VCaP (cell line): ENCODE data around the gene TMEM50A.
A peak's percentile ranks its signal among the peaks of the same experiment; 100 is the strongest.
"Not testable (repeated sequence)": the region's sequence is repeated elsewhere in the genome, so short reads cannot be mapped to it uniquely, and the experiment has no call there.

ENCODE experiments used
- H3K27ac ChIP-seq: fragments of 450-650 bp; 2 replicates; pipeline ENCODE4 v1.5.1; 2017
- TF ChIP-seq, protein P1 (sequence below): fragments of 450-650 bp; conservative IDR thresholded peaks from 2 replicates; pipeline ENCODE4 v1.5.1; 2017; ENCODE audit warnings: mild to moderate bottlenecking, moderate library complexity

The TMEM50A gene

DNA sequence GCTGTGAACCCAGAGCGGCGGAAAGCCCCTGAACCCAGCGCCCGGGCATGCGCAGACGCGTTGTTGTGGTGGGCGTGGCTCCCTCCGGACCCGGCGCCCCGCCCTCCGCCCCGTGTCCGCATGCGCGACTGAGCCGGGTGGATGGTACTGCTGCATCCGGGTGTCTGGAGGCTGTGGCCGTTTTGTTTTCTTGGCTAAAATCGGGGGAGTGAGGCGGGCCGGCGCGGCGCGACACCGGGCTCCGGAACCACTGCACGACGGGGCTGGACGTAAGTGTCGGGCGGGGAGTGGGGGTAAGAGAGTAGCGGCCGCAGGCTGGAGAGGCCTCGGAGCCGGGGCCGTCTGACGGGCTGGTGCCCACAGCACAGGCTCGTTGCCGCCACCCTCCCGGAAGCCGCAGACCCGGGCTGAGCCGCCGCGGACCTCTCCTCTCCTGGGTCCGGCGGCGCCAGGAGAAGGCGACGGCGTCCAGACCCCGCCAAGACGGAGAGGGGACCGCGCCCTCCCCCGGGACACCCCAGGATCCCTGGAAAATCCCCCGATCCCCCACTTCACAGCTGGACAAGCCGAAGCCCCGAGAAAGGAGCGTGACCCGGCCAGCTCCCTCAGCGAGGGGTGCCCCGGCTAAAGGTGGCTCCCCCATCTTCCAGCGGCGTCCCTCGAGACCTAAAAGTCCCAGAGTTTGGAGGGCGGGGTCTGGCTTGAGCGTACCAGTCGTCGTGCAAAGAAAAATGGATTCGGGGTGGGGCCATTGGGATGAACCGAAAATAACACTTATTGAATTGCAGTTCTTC lies at the start of gene TMEM50A:
TSS of gene TMEM50A (plus strand) at position 147 of the 794 bp plus-strand sequence. CDS start 2,153 bp downstream, outside the sequence.
- TF ChIP-seq, protein P1, sequence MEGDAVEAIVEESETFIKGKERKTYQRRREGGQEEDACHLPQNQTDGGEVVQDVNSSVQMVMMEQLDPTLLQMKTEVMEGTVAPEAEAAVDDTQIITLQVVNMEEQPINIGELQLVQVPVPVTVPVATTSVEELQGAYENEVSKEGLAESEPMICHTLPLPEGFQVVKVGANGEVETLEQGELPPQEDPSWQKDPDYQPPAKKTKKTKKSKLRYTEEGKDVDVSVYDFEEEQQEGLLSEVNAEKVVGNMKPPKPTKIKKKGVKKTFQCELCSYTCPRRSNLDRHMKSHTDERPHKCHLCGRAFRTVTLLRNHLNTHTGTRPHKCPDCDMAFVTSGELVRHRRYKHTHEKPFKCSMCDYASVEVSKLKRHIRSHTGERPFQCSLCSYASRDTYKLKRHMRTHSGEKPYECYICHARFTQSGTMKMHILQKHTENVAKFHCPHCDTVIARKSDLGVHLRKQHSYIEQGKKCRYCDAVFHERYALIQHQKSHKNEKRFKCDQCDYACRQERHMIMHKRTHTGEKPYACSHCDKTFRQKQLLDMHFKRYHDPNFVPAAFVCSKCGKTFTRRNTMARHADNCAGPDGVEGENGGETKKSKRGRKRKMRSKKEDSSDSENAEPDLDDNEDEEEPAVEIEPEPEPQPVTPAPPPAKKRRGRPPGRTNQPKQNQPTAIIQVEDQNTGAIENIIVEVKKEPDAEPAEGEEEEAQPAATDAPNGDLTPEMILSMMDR, result no peak

DNA sequence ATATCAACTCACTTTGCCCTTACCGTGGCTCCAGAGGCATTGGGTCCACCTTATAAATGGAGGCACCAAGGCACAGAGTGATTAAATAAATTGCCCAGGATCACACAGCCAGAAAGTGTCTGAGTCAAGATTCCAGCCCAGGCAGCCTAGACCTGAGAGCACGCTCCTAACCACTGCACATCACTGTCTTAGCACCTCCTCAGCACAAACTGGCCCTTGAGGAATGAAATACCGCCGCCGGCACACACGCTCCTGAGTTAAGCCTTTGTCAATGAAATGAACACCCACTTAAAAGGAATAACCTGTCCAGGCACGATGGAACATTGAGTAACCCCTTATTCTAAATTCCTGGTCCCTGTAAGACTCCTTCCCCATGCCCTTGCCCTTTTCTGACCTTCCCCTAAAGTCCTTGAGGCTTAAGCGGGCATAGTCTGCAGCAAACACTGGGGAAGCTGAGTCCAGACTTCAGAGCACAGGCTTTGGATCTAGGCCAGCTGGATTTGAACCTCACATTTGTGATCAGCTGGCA lies 49.5 kb upstream of the TMEM50A start:
- H3K27ac ChIP-seq, result not testable (repeated sequence)

More for the DNA sequence above, at the start of gene TMEM50A:
- H3K27ac ChIP-seq, result peak within 1 kb of the TSS; percentile 93

DNA sequence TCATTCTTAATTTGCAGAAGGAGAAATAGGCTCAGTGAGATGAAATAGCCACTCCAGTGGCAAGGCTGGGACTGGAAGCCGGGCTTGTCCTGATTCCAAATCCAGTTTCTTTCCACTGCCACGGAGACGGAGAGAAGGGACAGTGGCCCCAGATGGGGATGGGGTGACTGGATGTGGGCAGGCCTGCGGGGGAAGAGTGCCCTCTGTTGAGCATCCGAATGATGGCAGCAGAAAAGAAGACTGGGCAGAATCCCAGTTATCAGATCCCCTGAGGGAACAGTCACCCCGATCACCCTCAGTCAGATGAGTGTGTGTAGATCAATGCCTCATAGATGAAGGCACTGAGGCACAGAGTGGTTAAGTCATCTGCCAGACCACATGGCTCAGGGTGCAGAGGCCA lies 48.1 kb upstream of the TMEM50A start:
- not testable (repeated sequence) for H3K27ac ChIP-seq
- TF ChIP-seq, protein P1, result peak; percentile 33

DNA sequence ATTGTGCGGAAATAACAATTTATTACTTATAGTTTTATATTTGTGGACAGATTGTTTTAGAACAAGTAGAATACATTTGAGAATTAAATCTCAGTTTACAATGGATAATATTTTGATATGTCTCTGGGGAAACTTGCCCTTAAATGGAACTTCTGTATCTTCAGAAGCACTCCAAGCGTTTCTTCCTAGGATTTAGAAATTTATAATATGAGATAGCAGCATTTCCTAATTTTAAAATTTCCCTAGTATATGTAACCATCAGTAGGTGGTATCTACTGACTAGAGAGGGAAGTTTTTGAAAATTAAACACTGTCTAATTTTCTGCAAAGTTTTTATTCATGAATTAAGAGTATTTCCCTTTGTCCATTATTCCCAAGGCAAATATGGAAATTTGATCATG lies 44.7 kb upstream of the TMEM50A start:
- H3K27ac ChIP-seq, result not testable (repeated sequence)

DNA sequence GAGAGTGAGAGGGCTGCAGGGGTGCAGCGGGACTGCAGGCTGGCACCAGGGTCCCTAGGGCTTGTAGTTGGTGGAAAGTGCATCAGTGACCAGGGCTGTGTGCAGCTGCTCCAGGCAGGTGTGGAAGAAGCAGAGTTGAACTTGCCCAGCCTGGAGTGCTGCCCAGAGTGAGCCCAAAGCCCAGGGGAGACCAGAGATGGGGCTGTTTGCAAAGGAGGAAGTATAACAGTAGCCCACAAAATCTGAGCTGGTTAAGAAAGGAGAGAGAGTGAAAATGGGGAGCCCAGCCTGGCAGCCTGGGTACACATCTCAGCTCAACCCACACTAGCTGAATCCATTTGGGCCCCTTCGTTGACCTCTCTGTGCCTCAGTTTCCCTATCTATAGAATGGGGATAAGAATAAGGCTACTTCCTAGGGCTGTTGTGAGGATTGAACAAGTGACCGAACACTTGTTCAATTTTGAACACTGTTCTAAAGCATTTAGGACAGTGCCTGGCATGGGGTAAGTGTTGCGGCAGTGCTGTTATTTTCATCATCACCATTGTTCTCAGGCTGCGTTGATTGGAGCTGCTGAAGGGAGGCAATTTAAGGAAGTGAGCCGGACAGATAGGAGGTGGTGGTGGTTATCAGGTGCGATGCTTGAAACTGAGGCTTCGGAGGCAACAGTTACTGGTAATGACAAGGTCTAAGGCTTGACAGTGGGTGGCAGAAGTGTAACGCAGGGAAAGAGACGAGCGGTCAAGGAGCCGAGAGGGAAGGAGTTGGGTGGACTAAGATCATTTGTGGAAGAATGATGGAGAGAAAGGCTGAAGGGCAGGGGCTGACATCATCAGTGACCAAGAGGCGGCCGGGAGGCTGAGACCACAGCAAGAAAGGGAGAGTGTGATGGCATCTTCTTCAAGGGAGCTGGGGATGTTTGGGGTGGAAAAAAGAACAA lies 43.0 kb upstream of the TMEM50A start:
- not testable (repeated sequence) for H3K27ac ChIP-seq

DNA sequence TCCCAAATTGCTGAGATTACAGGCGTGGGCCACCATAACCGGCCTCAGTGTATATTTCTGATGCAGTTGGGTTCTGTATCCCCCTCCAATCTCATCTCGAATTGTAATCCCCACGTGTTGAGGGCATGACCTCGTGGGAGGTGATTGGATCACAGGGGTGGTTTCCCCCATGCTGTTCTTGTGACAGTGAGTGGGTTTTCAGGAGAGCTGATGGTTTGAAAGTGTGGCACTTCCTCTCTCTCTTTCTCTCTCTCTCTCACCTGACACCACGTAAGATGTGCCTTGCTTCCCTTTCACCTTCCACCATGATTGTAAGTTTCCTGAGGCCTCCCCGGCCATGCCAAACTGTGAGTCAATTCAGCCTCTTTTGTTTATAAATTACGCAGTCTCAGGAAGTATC lies 41.6 kb upstream of the TMEM50A start:
- H3K27ac ChIP-seq, result not testable (repeated sequence)

DNA sequence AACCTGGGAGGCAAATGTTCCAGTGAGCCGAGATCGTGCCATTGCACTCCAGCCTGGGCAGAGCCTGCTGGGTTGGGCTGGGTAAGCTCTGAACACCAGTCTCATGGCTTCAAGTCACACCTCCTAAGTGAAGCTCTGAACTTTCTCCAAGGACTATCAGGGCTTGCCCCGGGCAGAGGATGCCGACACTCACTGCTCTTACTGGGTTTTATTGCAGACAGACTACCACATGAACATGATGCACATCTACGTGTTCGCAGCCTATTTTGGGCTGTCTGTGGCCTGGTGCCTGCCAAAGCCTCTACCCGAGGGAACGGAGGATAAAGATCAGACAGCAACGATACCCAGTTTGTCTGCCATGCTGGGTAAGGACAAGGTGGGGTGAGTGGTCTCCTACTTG lies 37.4 kb upstream of the TMEM50A start:
- not testable (repeated sequence) for H3K27ac ChIP-seq

DNA sequence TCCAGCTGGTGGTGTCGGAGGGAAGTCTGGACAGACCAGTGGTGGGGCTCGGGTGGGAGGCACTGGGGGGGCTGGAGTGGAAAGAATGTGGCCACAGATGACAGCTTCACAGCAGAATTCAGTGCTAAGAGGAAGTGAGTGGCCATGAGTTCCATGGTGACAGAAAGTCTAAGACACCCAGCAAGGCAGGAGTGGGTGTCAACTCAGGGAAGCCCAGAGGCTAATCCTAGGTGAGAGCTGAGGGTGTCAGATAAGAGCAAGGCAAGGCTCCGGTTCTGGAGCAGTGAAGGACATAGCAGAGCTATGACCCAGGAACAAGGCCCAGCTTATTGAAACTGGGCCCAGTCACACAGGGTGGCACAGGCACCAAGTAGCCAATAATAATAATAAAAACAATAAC lies 35.8 kb upstream of the TMEM50A start:
- H3K27ac ChIP-seq, result not testable (repeated sequence)

DNA sequence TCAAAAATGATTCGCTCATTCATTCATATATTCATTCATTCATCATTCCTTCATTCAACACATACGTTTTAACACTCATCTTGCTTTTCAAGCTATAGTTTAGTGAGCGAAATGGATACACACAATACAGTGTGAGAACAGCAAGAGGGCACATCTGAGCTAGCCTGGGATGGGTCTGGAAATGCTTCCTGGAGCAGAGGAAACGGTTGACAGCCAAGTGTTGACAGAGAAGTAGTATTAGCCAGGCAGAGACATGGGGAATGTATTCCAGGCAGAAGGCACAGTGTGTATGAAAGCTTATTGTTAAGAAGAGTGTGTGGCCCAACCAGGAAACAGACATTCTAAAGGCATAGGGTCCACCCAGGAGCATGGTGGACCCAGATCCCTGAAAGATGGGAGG lies 33.2 kb upstream of the TMEM50A start:
- H3K27ac ChIP-seq, result not testable (repeated sequence)

DNA sequence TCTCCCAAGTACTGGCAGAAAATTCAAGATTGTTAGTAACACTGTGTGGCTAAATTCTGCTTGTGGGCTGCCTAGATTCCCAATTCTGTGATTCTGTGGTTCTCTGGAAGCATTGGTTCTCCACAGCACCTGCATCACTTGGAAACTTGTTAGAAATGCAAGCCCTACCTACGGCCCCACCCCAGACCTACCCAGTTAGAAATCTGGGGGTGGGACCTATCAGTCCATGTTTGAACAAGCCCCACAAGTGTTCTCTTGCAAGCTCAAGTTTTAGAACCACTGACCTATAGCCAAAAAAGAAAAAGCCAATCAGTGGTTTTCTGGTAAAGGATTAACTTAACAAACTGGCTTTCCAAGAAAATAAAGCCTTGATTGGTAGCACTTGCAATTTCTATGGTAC lies 30.0 kb upstream of the TMEM50A start:
- H3K27ac ChIP-seq, result not testable (repeated sequence)

DNA sequence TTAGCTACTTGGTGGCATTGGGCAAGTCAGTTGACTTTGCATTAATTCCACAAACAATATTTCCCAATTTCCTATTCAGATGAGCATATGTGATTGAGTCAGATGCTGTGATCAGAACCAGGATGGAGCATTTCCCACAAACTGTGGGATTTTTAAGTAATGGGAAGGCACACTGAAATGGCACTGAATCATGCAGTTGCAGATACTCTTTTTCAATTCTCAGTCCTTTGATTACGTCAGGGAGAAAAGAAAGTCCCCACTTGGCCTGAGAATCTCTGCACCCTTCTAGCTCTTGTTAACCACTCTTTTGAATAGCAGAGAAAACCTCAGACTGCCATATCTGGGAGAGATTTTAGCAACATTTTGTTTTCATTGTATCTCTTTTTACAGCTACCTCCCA lies 29.0 kb upstream of the TMEM50A start:
- H3K27ac ChIP-seq, result not testable (repeated sequence)

DNA sequence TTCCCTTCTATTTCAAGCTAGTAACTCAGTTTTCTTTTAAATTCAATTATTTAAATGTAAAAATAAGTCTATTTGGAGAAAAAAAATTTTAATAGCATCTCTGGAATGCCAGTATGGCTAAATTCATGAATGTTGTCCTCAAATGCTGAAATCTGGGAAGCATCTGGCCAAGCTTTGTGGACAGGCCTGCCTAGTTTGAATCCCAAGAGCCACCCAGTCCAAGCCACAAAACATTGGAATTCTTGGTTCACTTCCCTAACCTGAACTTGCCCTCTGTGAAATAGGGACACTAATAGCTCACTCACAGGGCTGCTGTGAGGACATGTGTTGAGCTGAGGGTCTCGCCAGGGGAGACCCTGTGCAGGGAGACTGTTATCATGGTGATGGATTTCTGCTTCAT lies 28.6 kb upstream of the TMEM50A start:
- H3K27ac ChIP-seq, result not testable (repeated sequence)

DNA sequence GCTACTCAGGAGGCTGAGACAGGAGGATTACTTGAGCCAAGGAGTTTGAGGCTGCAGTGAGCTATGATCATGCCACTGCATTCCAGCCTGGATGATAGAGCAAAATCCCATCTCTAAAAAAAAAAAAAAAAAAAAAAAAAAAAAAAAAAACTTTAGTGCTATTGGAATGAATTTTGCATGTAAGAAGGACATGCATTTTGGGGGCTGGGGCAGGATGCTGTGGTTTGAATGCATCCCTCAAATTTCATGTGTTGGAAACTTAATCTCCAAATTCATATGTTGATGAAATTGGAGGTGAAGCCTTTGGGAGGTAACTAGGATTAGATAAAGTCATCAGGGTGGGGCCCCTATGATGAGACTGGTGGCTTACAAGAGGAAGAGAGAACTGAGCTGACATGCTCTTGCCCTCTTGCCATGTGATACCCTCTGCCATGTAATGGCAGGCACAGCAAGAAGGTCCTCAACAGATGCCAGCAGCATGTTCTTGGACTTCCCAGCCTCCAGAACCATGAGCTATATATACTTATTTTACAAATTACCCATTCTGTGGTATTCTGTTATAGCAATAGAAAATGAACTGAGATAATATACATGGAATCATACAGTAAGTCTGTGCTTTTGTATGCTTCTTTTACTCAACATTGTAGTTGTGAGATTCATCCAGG lies 25.2 kb upstream of the TMEM50A start:
- H3K27ac ChIP-seq, result not testable (repeated sequence)

DNA sequence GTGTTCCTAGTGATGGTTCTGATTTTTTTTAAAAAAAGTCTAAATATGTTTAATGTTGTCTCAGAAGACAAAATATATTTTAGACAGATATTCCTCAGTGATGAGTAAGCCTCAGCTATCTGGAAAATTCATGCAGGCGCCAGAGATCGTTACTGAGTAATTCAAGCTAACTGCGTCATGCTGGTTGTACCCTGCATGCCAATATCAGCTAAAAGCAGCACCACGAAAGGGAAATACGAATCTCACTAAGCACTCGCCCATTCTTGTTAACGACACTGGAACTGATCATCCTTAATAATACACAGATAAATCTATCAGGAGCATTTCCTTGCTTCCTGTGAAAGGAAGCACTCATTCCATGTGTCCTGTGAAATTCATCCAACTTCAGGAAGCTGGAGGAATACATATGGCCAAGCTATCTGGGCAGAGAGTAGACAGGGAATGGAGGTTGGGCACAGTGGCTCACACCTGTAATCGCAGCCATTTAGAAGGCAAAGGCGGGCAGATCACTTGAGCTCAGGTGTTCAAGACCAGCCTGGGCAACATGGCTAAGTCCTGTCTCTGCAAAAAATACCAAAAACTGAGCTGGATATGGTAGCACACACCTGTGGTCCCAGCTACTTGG lies 17.7 kb upstream of the TMEM50A start:
- H3K27ac ChIP-seq, result not testable (repeated sequence)

DNA sequence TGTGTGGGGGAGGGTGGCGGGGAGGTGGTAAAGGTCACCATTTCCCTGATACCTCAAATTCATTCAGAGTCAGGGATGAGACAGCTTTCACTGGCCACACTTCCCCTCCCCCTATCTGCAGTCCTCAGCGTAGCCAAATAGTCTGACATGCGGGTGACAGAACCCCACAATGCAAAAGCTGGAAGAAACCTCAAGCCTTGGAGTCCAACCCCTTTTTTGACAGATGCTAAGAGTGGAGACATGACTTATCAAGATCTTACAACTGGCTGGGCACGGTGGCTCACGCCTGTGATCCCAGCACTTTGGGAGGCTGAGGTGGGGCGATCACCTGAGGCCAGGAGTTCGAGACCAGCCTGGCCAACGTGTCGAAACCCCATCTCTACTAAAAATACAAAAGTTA lies 16.0 kb upstream of the TMEM50A start:
- not testable (repeated sequence) for H3K27ac ChIP-seq

DNA sequence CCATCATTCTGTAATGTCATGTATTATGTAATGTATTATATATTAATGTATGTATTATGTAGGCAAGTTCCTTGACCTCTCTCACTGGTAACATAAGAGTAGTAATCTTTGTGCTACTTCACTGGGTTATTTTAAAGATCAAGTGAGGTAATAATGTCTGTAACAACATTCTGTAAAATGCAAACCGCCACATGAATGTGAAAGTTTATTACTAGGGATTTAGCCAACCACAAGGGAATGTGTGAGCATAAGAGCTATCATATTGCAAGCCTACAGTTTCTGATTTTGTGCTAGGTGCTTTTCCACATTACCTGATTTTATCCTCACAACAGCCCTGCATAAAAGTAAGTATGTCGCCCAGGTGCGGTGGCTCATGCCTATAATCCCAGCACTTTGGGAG lies 13.7 kb upstream of the TMEM50A start:
- H3K27ac ChIP-seq, result not testable (repeated sequence)

DNA sequence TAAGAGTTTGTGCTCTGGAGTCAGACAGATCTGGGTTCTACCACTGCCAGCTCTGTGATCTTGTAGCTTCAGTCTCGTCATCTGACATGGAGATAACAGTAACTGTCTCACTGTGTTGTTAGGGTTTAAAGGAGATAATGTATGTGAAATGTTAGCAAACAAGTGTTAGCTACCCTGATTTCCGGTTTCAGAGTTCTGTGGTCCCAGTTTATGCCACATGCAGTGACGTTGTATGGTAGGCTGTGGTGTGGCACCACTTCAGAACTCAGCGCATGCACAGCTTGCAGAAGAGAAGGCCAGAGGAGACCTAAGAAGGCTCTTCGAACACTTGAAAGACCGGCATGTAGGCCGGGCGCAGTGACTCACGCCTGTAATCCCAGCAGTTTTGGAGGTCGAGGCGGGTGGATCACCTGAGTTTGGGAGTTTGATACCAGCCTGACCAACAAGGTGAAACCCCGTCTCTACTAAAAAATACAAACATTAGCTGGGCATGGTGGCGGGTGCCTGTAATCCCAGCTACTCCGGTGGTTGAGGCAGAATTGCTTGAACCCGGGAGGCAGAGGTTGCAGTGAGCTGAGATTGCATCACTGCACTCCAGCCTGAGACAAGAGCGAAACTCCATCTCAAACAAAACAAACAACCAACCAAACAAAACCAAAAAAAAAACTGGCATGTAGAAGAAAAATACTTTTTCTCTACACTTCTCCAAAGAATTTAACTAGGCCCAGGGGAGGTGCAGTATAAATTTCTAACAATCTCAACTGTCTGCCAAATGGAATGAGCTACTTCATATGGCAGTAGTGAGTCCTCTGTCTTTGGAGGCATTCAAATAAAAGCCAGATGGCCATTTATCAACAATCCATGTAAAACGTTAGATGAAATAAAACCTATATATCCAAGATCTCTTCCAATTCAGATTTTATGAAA lies 10.0 kb upstream of the TMEM50A start:
- peak overlapping the region; percentile 65; the same call in 1 of the 2 replicates for H3K27ac ChIP-seq
